HG03558 (cell line): Measurements from ENCODE around the gene DDX39B.
"Not testable (repeated sequence)": the region's sequence is repeated elsewhere in the genome, so short reads cannot be mapped to it uniquely, and the experiment has no call there.

ENCODE experiments used
- ATAC-seq: cut with Tn5 transposase; IDR thresholded peaks from one replicate; pipeline ENCODE4 v1.9.1; 2021; ENCODE audit warnings: moderate number of reproducible peaks; ENCODE audit not compliant: unreplicated experiment; ENCODE audit errors: extremely low read depth

DDX39B gene

DNA sequence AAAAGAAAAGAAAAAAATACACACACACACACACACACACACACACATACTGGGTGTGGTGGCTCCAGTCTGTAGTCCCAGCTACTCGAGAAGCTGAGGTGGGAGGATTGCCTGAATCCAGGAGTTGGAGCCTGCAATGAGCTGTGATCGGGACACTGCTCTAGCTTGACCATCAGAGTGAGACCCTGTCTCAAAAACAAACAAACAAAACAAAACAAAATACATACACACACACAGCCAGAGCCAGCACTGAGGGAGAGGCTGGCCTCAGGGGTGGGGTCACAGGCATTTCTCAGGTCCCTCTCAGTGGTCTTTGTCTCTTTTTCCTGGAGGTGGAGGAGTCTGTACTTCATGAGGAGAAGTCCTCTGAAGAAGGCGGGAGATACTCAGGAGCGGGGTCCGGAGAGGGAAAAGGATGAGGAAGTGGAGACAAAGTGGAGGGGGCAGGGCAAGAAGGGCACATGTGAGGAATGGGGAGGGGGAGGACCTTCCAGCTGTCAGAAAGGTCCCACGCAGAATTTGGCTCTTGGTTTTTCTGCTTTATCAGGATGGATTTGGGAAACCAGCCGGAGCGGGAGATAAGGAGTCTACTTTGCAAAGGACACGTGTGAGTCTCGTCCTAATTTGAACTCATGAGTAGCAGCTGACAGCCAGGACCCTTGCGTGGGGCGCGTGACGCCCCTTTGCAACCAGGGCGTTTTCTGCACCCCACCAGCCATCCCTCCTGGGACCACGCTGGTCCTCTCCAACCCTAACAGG is 51.5 kb downstream of the DDX39B start:
- ATAC-seq: no peak

DNA sequence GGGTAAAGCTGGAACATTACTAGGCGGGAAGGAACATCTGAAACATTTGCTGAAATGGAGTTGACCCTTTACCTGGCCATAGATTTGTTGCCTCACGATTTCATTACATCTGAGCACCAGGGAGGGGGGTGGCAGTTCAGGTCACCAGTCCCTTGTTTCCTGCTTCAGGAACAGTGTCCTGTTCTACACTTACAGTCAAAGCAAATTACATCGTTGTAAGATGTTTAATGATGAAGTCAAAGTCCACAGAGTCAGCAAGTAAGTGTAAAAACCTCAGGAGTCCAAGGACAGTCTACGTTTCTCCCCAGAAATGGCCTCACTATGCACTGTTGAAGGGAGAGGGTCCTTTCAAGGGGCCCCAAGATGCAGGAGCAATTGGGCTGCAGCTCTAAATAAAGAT is 52.7 kb downstream of the DDX39B start:
- ATAC-seq: no peak

DNA sequence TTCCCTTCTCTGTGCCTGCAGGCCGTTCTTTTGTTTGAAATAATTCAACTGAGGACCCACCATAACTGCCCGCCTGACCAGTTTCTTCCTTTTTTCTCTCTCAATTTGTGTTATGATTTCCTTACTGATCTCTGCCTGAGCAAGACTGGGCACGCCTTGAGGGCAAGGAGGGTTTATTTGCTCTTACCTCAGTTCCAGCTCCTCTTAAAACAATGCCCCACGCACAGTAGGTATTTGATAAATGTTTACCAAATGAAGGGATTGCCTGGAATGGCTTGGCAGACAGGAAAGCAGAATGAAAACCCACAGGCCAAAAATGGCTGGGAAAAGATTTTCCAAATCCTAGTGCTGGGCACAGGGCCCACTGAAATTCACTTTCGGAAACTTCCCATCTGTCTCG is 54.1 kb downstream of the DDX39B start:
- not testable (repeated sequence) for ATAC-seq

- not testable (repeated sequence) for ATAC-seq
Measured at GRCh38 chr6:31486065-31486837, 55.6 kb downstream of the DDX39B start.

- no peak for ATAC-seq
Measured at GRCh38 chr6:31485055-31485454, 56.7 kb downstream of the DDX39B start.

DNA sequence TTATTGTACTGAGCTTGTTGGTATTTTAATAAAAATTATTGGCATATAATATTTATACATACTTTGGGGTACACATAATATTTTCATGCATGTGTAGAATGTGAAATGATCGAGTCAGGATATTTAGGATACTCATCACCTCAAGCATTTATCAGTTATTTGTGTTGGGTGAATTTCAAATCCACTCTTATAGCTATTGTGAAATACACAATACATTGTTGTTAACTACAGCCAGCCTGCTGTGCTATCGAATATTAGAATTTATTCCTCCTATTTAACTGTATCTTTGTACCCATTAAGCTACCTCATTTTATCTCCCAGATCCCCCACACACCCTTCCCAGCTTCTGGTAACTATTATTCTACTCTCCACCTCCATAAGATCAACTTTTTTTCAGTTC is 58.4 kb downstream of the DDX39B start:
- ATAC-seq: no peak

GRCh38 chr6:31480574-31480973 is 61.2 kb downstream of the DDX39B start:
- no peak for ATAC-seq
